ENCODE measurements around the gene INPP5D. TPM values are rescaled to one million over a fixed set of nuclear protein-coding genes. Genes with fewer than 3 reads are reported as not detected.

INPP5D gene
- total and polyA plus RNA-seq, 7 donors: 1.2 to 4.2 (median 2.8) TPM

DNA sequence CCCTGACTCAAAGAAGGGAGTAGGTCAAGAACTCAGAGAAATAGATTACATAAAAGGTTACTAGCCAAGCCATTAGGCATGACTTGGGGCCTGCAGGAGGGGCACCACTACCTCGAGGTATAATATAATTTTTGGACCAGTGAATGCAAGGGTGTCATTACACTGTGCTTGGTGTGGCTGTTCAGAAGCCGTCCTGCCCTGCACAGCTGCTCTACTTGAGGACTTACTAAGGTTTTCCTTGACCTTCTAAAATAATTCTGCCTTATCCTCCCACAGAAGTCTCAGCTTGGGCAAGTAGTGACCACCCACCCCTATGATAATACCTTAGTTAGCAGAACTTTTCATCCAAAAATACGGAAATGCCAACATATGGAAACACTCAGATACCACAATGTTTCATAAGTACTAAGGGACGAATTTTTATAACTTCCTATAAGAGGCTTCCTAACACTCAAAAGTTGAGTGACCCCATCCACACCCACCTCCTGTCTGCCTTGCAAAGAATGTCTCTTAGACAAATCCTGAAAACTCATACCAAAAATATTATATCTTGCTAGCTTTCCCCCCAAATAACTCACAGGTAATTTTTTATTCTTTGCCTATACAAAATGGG lies 173.6 kb downstream of the INPP5D start:
- no peak for DNase-seq
- WGBS, 3 donors: 71 to 77% (median 75%) methylated on average over 4 of the region's 4 CpGs
- Histone ChIP-seq H3K9me3 (no peaks in the 10 kb centered on the region), H3K4me1 (no peaks in the 10 kb centered on the region), H3K4me3 (no peak overlapping the region), H3K27me3 (ENCODE audit: insufficient read depth in 3 of 3, low read length in 2 of 3) (no peaks in the 10 kb centered on the region), H3K36me3 (ENCODE audit: insufficient read depth in 1 of 2, low read depth in 1 of 2) (no peaks in the 10 kb centered on the region), H3K27ac (no peak overlapping the region)
- intact Hi-C loops (cut with DNase I): no loop called here
- TF ChIP-seq, protein P1, sequence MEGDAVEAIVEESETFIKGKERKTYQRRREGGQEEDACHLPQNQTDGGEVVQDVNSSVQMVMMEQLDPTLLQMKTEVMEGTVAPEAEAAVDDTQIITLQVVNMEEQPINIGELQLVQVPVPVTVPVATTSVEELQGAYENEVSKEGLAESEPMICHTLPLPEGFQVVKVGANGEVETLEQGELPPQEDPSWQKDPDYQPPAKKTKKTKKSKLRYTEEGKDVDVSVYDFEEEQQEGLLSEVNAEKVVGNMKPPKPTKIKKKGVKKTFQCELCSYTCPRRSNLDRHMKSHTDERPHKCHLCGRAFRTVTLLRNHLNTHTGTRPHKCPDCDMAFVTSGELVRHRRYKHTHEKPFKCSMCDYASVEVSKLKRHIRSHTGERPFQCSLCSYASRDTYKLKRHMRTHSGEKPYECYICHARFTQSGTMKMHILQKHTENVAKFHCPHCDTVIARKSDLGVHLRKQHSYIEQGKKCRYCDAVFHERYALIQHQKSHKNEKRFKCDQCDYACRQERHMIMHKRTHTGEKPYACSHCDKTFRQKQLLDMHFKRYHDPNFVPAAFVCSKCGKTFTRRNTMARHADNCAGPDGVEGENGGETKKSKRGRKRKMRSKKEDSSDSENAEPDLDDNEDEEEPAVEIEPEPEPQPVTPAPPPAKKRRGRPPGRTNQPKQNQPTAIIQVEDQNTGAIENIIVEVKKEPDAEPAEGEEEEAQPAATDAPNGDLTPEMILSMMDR (IDR thresholded peaks at IDR 0.05): no peak
- no peak for ATAC-seq

DNA sequence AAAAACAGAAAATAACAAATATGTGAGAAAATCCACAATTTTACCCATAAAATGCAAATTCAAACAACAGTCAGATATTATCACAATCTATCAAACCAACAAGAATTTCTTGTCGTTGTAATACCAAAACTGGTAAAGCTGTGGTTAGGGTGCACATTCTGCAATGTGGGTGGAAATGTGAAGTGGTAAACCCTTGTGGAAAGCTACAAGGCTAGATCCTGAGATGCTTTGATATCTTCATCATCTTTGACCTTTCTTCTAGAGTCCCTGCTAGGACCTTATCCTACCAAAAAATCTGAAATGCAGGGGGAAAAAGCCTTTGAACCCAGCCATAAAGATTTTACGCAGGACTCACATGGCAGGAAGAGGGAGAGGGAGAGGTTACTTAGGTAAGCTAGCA lies 174.1 kb downstream of the INPP5D start:
- DNase-seq (no peak), ATAC-seq (no peak)
- H3K27me3 ChIP-seq (ENCODE audit: insufficient read depth in 3 of 3, low read length in 2 of 3): peaks cover 0 to under 1% (median 0%) of the 10 kb centered on the region in 3 donors
- intact Hi-C loops (cut with DNase I): no loop called here
- TF ChIP-seq, protein P1 (IDR thresholded peaks at IDR 0.05): no peak
- H3K36me3 ChIP-seq (ENCODE audit: insufficient read depth in 1 of 2, low read depth in 1 of 2): no peaks in the 10 kb centered on the region
- H3K9me3 ChIP-seq: no peaks in the 10 kb centered on the region
- H3K4me3 ChIP-seq: no peak overlapping the region
- H3K27ac ChIP-seq: no peak overlapping the region
- no peaks in the 10 kb centered on the region for H3K4me1 ChIP-seq
- WGBS, 3 donors: 88 to 91% (median 91%) methylated on average over 2 of the region's 2 CpGs

DNA sequence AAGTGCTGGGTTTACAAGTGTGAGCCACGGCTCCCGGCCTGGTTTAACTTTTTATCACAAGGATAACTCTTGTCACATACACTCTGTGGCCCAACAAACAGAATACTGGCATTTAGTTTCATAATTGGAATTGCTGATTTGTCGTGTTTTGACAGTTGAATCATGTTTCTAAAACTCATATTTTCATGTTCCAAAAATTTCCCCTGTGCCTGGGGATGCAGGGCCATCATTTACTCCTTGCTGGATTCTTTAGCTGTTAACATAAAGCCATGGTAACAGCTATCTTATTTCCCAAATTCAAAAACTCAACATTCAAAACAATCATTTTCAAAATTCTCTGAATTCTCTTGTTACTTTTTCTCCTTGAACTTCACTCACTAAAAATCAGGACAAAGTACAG lies 174.9 kb downstream of the INPP5D start:
- intact Hi-C loops (cut with DNase I): no loop called here
- TF ChIP-seq, protein P1 (IDR thresholded peaks at IDR 0.05): no peak
- H3K36me3 ChIP-seq (ENCODE audit: insufficient read depth in 1 of 2, low read depth in 1 of 2): no peaks in the 10 kb centered on the region
- no peak overlapping the region for H3K4me3 ChIP-seq
- peaks cover 0 to 3% (median 0%) of the 10 kb centered on the region in 3 donors for H3K27me3 ChIP-seq (ENCODE audit: insufficient read depth in 3 of 3, low read length in 2 of 3)
- no peak overlapping the region for H3K27ac ChIP-seq
- 51 to 60% (median 53%) methylated on average over 3 of the region's 3 CpGs for WGBS, 3 donors
- ATAC-seq: no peak
- no peak for DNase-seq
- no peaks in the 10 kb centered on the region for H3K9me3 ChIP-seq
- no peaks in the 10 kb centered on the region for H3K4me1 ChIP-seq

DNA sequence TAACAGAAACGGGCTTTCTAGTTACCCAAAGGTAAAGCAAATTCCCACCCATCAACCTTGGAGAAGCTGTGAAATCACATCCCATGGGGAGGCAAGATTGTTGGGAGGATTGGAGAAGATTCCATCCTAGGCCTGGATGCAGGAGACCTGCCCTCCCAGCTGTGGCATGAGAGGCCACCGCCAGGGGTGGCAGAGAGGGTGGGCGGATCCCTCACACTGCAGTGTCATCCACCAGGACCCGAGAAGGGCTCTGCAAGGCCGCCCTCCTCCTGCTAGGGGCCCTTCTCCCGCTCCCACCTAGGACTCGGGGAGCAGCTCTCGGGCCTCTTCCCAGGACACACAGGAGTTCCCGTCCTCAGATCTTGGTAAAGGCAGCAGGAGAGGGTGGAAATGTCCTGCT lies 175.8 kb downstream of the INPP5D start:
- Histone ChIP-seq H3K4me3 (no peak overlapping the region), H3K4me1 (no peaks in the 10 kb centered on the region), H3K9me3 (no peaks in the 10 kb centered on the region), H3K36me3 (ENCODE audit: insufficient read depth in 1 of 2, low read depth in 1 of 2) (no peaks in the 10 kb centered on the region), H3K27me3 (ENCODE audit: insufficient read depth in 3 of 3, low read length in 2 of 3) (peaks cover 0 to 3% (median 0%) of the 10 kb centered on the region in 3 donors), H3K27ac (no peak overlapping the region)
- intact Hi-C loops (cut with DNase I): no loop called here
- no peak for ATAC-seq
- TF ChIP-seq, protein P1 (IDR thresholded peaks at IDR 0.05): no peak
- DNase-seq: no peak
- 60 to 68% (median 63%) methylated on average over 9 of the region's 9 CpGs for WGBS, 3 donors
